GM10847 (cell line): ENCODE data around the gene COMMD4.

Experiments
- POLR2A ChIP-seq: IDR thresholded peaks from 2 replicates; pipeline ENCODE4 v1.6.1; 2011; ENCODE audit not compliant: insufficient read length; ENCODE audit errors: extremely low read depth

COMMD4 gene

GRCh38 chr15:75335705-75336355, at the start of gene COMMD4:
COMMD4 (plus strand) TSS chr15:75336063; CDS start chr15:75336090, 27 bp downstream.
- TF ChIP-seq POLR2A = peak; percentile 34

- no peak for TF ChIP-seq POLR2A
Measured at GRCh38 chr15:75302318-75302717, 33.5 kb upstream of the COMMD4 start.

GRCh38 chr15:75306188-75306587, 29.7 kb upstream of the COMMD4 start:
- TF ChIP-seq POLR2A = no peak

- TF ChIP-seq POLR2A = no peak
Measured at GRCh38 chr15:75307778-75308390, 28.0 kb upstream of the COMMD4 start.

- TF ChIP-seq POLR2A = no peak
Measured at GRCh38 chr15:75309711-75310110, 26.2 kb upstream of the COMMD4 start.

GRCh38 chr15:75313116-75313845, 22.6 kb upstream of the COMMD4 start:
- TF ChIP-seq POLR2A = no peak

GRCh38 chr15:75314552-75315290, 21.1 kb upstream of the COMMD4 start:
- TF ChIP-seq POLR2A = no peak

GRCh38 chr15:75321711-75322110, 14.2 kb upstream of the COMMD4 start:
- TF ChIP-seq POLR2A = no peak

- no peak for TF ChIP-seq POLR2A
Measured at GRCh38 chr15:75325922-75326321, 9.9 kb upstream of the COMMD4 start.

- no peak for TF ChIP-seq POLR2A
Measured at GRCh38 chr15:75327005-75327404, 8.9 kb upstream of the COMMD4 start.

- no peak for TF ChIP-seq POLR2A
Measured at GRCh38 chr15:75327491-75327890, 8.4 kb upstream of the COMMD4 start.

GRCh38 chr15:75328493-75329314, 7.2 kb upstream of the COMMD4 start:
- TF ChIP-seq POLR2A = no peak

- no peak for TF ChIP-seq POLR2A
Measured at GRCh38 chr15:75329571-75329970, 6.3 kb upstream of the COMMD4 start.

GRCh38 chr15:75335313-75335704, 554 bp upstream of the COMMD4 start:
- TF ChIP-seq POLR2A = no peak
